Fibroblast of peridontal ligament (primary cell): ENCODE measurements around the gene TMEM191B.
A peak's percentile ranks its signal among the peaks of the same experiment; 100 is the strongest.
"Not testable (repeated sequence)": the region's sequence is repeated elsewhere in the genome, so short reads cannot be mapped to it uniquely, and the experiment has no call there.

Experiments
- DNase-seq: peaks from one replicate; pipeline ENCODE4 v3.0.0-alpha.2; 2010; ENCODE audit errors: extremely low read depth

The TMEM191B gene

GRCh38 chr22:18558516-18558915 is 30.9 kb downstream of the TMEM191B start:
- not testable (repeated sequence) for DNase-seq

- not testable (repeated sequence) for DNase-seq
Measured at GRCh38 chr22:18558939-18559338, 31.3 kb downstream of the TMEM191B start.

GRCh38 chr22:18560099-18560974 is 32.7 kb downstream of the TMEM191B start:
- not testable (repeated sequence) for DNase-seq

DNA sequence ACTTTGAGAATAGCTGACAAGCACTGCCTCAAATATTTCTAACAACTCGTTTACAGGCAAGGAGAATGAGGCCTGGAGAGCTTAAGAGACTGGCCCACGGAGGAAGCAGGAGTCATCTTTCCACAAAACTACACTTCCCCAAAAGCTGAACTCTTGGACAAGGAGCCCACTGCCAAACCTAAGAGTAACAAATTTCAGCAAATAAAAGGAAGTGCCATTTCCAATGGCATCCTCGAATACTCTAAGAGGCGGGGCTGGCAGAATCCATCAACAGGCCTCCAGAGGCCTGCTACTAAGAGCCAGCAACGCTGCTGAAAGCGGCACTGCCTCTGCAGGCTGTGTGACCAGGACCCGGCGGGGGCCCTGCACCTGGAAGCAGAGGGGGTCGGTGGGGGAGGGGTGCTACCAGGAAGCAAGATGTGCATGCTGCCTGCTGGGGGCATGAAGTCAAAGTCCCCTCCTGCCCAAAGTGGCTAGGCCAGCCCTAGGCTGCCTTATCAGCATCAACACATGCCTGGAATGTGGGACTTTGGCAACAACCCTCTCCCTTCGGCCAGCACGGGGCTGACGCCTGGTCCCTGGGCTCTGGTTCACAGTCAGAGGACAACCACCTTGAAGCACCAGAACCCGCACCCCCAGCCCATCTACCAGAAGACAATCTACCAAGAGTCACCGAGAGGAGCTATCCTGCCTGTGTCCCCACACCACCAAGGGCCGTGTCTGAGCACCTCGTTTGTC is 43.1 kb downstream of the TMEM191B start:
- DNase-seq = not testable (repeated sequence)

- DNase-seq = not testable (repeated sequence)
Measured at GRCh38 chr22:18573483-18574164, 46.0 kb downstream of the TMEM191B start.

DNA sequence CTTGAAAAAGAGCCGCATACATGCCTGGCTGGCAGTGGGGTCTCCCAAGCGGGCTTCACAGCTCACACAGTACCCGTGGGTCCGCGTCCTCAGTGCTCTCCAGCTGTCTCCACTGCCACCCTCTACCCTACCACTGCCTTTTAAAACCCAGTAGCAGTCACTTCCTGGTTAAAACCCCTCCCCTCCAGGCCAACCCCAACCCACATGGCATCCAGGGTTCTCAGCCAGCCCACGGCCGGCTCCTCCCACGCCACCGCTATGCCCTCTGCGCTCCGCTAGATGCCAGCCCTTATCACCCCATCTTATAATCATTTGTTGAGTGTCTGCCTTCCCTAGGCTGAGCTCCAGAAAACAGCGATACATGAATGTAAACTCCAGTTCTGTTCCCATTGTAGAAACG is 47.0 kb downstream of the TMEM191B start:
- DNase-seq = not testable (repeated sequence)

- DNase-seq = not testable (repeated sequence)
Measured at GRCh38 chr22:18575686-18576085, 48.1 kb downstream of the TMEM191B start.

- DNase-seq = not testable (repeated sequence)
Measured at GRCh38 chr22:18577090-18577818, 49.7 kb downstream of the TMEM191B start.

- DNase-seq = peak; percentile 0
Measured at GRCh38 chr22:18577847-18578246, 50.2 kb downstream of the TMEM191B start.
